ENCODE data around the gene ZFP82. TPM values are rescaled to one million over a fixed set of nuclear protein-coding genes. Genes with fewer than 3 reads are reported as not detected.

The ZFP82 gene
- total and polyA plus RNA-seq, 2 of the 4 experiments (the other 2 are of a cell fraction): 1.6 to 3.9 TPM

GRCh38 chr19:36417752-36418286 is 625 bp downstream of the ZFP82 start:
- H4K8ac ChIP-seq (ENCODE audit: low read depth in 2 of 2, low read length in 2 of 2): peak overlapping the region; percentile 79 to 98
- no peaks in the 10 kb centered on the region for H3K27me3 ChIP-seq (ENCODE audit: control insufficient read depth, insufficient read depth, low read length)
- ChIA-PET CTCF (no interaction called here), POLR2A (ENCODE audit: unreplicated experiment) (no interaction called here)
- no TSS peak for BruUV-seq (replicated peaks)
- 0 out of 2 replicates have a peak overlapping the region, but pooled peaks have one; percentile 36 for H2AK5ac ChIP-seq (ENCODE audit: low read depth, low read length)
- no peak overlapping the region for H2BK15ac ChIP-seq (ENCODE audit: low read depth, low read length)
- TF ChIP-seq NFE2L2 (IDR thresholded peaks at IDR 0.05; ENCODE audit: low read depth, low read length) (no peak), MAFK (IDR thresholded peaks at IDR 0.05; ENCODE audit: low read depth, low read length) (no peak), RFX5 (IDR thresholded peaks at IDR 0.05; ENCODE audit: low read depth, low read length) (no peak), RCOR1 (IDR thresholded peaks at IDR 0.05; ENCODE audit: insufficient replicate concordance, low read length) (no peak), SMC3 (IDR thresholded peaks at IDR 0.05; ENCODE audit: low read depth, low read length) (no peak), MAZ (IDR thresholded peaks at IDR 0.05; ENCODE audit: borderline replicate concordance, low read depth, low read length) (no peak), FOS (IDR thresholded peaks at IDR 0.05; ENCODE audit: low read depth, low read length) (no peak)
- peak overlapping the region; percentile 78 for H3K4me2 ChIP-seq (ENCODE audit: low read depth, low read length)
- H4K5ac ChIP-seq (ENCODE audit: low read depth, low read length): peak overlapping the region; percentile 69
- no peak overlapping the region for H2BK20ac ChIP-seq (ENCODE audit: low read depth, low read length)
- peak overlapping the region; percentile 84 for H4K91ac ChIP-seq (ENCODE audit: insufficient read depth, low read depth, low read length)
- dilution Hi-C loops (cut with HindIII; ENCODE audit: low sequenced_read_pairs, unreplicated experiment) (no loop called here), in situ Hi-C loops (cut with MboI; ENCODE audit: low sequenced_read_pairs) (no loop called here), intact Hi-C loops (cut with micrococcal nuclease) (loop anchor here (5.0 kb wide), 1 partner anchor 41 kb away; the partner anchor contains the start of gene ZFP14)
- no peaks in the 10 kb centered on the region for H4K20me1 ChIP-seq (ENCODE audit: insufficient read depth, low read length)
- 7% methylated on average over 3 of the region's 25 CpGs; no CpG with 5 or more reads in 1 of the 2 experiments for WGBS, 2 experiments (ENCODE audit: extremely low coverage in 2 of 2, insufficient read length in 1 of 2)
- peaks cover 5% of the 10 kb centered on the region; the same call in 1 of the 2 replicates for H3K4me1 ChIP-seq (ENCODE audit: control insufficient read depth, insufficient read depth, low read length)
- no peak for DNase-seq
- H2AK9ac ChIP-seq (replicated peaks; ENCODE audit: low read depth, low read length, poor library complexity): peak overlapping the region; percentile 60
- peak overlapping the region; percentile 80 for H3K9ac ChIP-seq (ENCODE audit: low read depth, low read length)
- H3K27ac ChIP-seq (ENCODE audit: insufficient read depth, low read length): peak overlapping the region; percentile 81
- peak overlapping the region; percentile 66 for H3K4me3 ChIP-seq (ENCODE audit: insufficient read depth, low read depth, low read length)
- no peaks in the 10 kb centered on the region for H3K9me1 ChIP-seq (ENCODE audit: insufficient read depth, low read length)
- peaks cover 5% of the 10 kb centered on the region for H3K9me3 ChIP-seq (ENCODE audit: control insufficient read depth, insufficient read depth, low read length)
- no peak for ATAC-seq (ENCODE audit: low read depth)
- peak overlapping the region; percentile 99 for H2AFZ ChIP-seq (replicated peaks; ENCODE audit: low read length, poor library complexity)
- H3K18ac ChIP-seq (ENCODE audit: low read depth, low read length): peak overlapping the region; percentile 65
- H3K4ac ChIP-seq (ENCODE audit: low read depth, low read length): peak overlapping the region; percentile 67
- peaks cover 3% of the 10 kb centered on the region for H3K36me3 ChIP-seq (ENCODE audit: control insufficient read depth, insufficient read depth, low read length)
- H3K23ac ChIP-seq (ENCODE audit: low read depth, low read length): peak overlapping the region; percentile 28
- peaks cover 5 to 15% of the 10 kb centered on the region in 2 experiments for H3K79me1 ChIP-seq (ENCODE audit: low read depth in 1 of 2, low read length in 2 of 2)
- peak overlapping the region; percentile 41 for H3K56ac ChIP-seq (ENCODE audit: extremely low read depth, insufficient read depth, low read length)
- H2BK120ac ChIP-seq (ENCODE audit: low read depth, low read length): no peak overlapping the region
- peak overlapping the region; percentile 67 for H3K14ac ChIP-seq (replicated peaks; ENCODE audit: low read depth, low read length)
- peak overlapping the region; percentile 79 for H2BK5ac ChIP-seq (ENCODE audit: low read depth, low read length, poor library complexity, severe bottlenecking)

All from IMR-90 (cell line).